Fibroblast of pulmonary artery (primary cell): ENCODE results near the gene LAMA3.

Experiments used
- DNase-seq: peaks from one replicate; pipeline ENCODE4 v3.0.0-alpha.2; 2010; ENCODE audit warnings: low read depth
- H3K4me3 ChIP-seq: replicated peaks from 2 replicates; pipeline ENCODE4 v1.5.1; 2011; ENCODE audit warnings: low read depth, mild to moderate bottlenecking, control low read depth, low read length, moderate library complexity
- TF ChIP-seq, protein P1 (sequence below): IDR thresholded peaks from 2 replicates; pipeline ENCODE4 v1.5.1; 2011; ENCODE audit warnings: mild to moderate bottlenecking, control low read depth, low read length, inconsistent platforms; ENCODE audit errors: missing control alignments

The LAMA3 gene

DNA sequence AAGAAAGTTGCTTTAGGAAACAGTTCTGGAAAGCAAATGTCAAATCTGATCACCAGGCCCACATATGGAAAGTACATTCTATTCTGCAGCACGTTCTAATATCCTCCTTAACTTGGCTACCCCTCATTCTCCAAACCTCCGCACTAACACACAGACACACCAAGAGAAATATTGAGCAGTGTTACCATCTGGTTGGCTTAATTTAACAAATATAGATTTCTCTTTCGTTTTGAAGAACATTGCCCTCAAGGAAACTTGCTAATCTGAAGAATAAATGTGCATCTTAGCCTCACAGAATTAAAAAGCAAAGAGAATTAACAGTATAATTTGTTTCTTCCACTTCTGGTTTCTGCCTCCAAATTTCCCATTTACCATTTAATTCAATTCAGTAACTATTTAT, 252.5 kb downstream of the LAMA3 start:
- no peak overlapping the region for H3K4me3 ChIP-seq
- DNase-seq, result no peak
- TF ChIP-seq, protein P1, sequence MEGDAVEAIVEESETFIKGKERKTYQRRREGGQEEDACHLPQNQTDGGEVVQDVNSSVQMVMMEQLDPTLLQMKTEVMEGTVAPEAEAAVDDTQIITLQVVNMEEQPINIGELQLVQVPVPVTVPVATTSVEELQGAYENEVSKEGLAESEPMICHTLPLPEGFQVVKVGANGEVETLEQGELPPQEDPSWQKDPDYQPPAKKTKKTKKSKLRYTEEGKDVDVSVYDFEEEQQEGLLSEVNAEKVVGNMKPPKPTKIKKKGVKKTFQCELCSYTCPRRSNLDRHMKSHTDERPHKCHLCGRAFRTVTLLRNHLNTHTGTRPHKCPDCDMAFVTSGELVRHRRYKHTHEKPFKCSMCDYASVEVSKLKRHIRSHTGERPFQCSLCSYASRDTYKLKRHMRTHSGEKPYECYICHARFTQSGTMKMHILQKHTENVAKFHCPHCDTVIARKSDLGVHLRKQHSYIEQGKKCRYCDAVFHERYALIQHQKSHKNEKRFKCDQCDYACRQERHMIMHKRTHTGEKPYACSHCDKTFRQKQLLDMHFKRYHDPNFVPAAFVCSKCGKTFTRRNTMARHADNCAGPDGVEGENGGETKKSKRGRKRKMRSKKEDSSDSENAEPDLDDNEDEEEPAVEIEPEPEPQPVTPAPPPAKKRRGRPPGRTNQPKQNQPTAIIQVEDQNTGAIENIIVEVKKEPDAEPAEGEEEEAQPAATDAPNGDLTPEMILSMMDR, result no peak

DNA sequence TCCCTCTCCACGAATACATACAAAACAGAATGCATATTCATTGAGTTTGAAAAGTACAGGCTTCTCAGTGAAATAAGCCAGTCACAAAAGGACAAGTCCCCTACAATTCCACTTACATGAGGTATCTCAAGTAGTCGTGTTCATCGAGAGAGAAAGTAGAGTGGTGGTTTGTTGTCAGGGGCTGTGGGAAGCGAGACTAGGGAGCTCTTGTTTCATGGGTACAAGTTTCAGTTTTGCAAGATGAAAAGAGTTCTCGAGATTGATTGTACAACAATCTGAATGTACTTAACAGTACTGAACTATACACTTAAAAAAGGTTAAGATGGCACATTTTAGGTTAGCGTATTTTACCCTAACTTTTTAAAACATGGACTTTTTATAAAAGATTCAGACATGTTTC, 253.9 kb downstream of the LAMA3 start:
- H3K4me3 ChIP-seq, result no peak overlapping the region
- TF ChIP-seq, protein P1, result no peak
- no peak for DNase-seq

- H3K4me3 ChIP-seq, result no peak overlapping the region
- peak; percentile 61 for DNase-seq
- TF ChIP-seq, protein P1, result no peak
Observed at GRCh38 chr18:23943903-23944624, 254.8 kb downstream of the LAMA3 start.

DNA sequence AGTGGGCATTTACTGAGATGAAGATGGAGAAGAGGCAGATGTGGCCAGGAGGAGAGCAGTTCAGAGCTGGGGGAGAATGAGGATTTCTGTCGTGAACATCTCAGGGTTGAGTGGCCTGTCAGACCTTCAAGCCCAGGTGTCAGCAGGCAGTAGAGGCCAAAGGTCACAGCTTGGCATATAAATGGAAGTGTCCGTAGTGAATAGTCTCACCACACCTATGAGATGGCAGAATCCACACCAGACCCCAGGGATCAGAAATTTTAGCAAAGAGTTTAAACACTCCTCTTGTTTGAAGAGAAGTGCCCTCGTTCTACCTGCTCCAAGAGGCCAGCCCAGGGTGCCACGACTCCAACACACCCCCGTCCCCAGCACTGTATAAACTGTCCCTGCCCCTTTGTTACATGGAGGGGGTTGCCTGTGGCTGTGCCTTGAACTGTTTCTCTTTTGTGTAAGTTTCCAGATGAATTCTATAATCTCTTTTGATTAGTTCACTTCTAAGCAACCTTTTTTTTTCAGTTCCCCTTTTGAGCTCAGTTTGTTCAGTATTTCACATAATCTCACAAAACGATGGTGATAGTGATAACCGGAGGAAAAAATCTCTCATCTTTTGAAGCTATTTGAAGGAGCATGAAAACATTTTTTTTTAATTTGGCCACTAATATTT, 256.3 kb downstream of the LAMA3 start:
- DNase-seq, result no peak
- no peak overlapping the region for H3K4me3 ChIP-seq
- TF ChIP-seq, protein P1, result no peak

DNA sequence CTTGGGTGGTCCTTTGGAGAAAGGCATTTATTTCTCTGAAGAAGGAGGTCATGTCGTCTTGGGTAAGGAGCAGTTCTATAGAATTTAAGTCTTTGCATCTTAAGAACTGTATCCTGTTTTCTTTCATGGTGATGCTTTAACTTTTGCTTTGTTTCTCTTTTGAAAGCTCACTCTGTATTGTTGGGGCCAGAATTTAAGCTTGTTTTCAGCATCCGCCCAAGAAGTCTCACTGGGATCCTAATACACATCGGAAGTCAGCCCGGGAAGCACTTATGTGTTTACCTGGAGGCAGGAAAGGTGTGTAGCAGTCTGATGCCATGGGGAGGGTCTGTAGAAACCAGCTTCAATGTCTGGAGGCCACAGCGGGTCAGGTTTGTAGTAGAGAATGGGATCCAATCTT, 260.6 kb downstream of the LAMA3 start:
- DNase-seq, result no peak
- TF ChIP-seq, protein P1, result no peak

GRCh38 chr18:23950644-23951043, 261.4 kb downstream of the LAMA3 start:
- DNase-seq, result no peak
- TF ChIP-seq, protein P1, result no peak
- no peak overlapping the region for H3K4me3 ChIP-seq

More for the DNA sequence above, 260.6 kb downstream of the LAMA3 start:
- no peak overlapping the region for H3K4me3 ChIP-seq

- TF ChIP-seq, protein P1, result no peak
- H3K4me3 ChIP-seq, result no peak overlapping the region
- DNase-seq, result no peak
Observed at GRCh38 chr18:23951206-23951605, 262.0 kb downstream of the LAMA3 start.
